Peyer's patch (tissue), 4 donors: Measurements from ENCODE around the gene FAM185A. TPM values are rescaled to one million over a fixed set of nuclear protein-coding genes. Genes with fewer than 3 reads are reported as not detected.
"Not testable (repeated sequence)": the region's sequence is repeated elsewhere in the genome, so short reads cannot be mapped to it uniquely, and the experiment has no call there.

Source experiments
- DNase-seq, 3 donors: peaks; one replicate each; pipeline ENCODE4 v3.0.0-alpha.2; 2017 to 2019
- H3K27ac ChIP-seq, 4 donors: fragments of 200-600 bp; sonication (generic); one replicate each; pipeline ENCODE4 v1.5.1; 2016 to 2019
- H3K27me3 ChIP-seq, 2 donors: fragments of 200-600 bp; sonication (generic); one replicate each; pipeline ENCODE4 v1.5.1; 2019
- H3K36me3 ChIP-seq, 3 donors: fragments of 200-600 bp; sonication (generic); one replicate each; pipeline ENCODE4 v1.5.1; 2016 to 2019
- H3K4me1 ChIP-seq, 4 donors: fragments of 200-600 bp; sonication (generic); one replicate each; pipeline ENCODE4 v1.5.1; 2016 to 2019
- H3K4me3 ChIP-seq, 4 donors: fragments of 200-600 bp; sonication (generic); 1 replicate in 3 of 4; 2 replicates in 1 of 4; pipeline ENCODE4 v1.5.1; 2016 to 2019; ENCODE audit warnings: mild to moderate bottlenecking in 1 of 4
- H3K9me3 ChIP-seq, 4 donors: fragments of 200-600 bp; sonication (generic); one replicate each; pipeline ENCODE4 v1.5.1; 2016 to 2019; ENCODE audit warnings: mild to moderate bottlenecking in 1 of 4
- POLR2A ChIP-seq, 2 donors: fragments of 450-650 bp; IDR thresholded peaks; one replicate each; pipeline ENCODE4 v1.5.1; 2017; ENCODE audit warnings: antibody characterized with exemption in 2 of 2, mild to moderate bottlenecking in 2 of 2, moderate library complexity in 2 of 2
- total RNA-seq, 4 donors: library from RNA; depleted of rRNA; stranded (reverse); fragments of >200 nt; gene quantifications; one replicate each; pipeline ENCODE4 v1.1.0, GENCODE V29; 2016
- TF ChIP-seq, protein P1 (sequence below), 6 experiments: fragments of 450-650 bp in 4 of 6; fragments of 200-600 bp in 2 of 6; sonication (generic) in 1 of 6; IDR thresholded peaks; one replicate each; pipeline ENCODE4 v1.5.1; 2017 to 2019; ENCODE audit warnings: antibody characterized with exemption in 6 of 6, mild to moderate bottlenecking in 3 of 6, moderate library complexity in 1 of 6

The FAM185A gene
- total RNA-seq, 4 donors from 2014 or later, result 14.0 to 28.9 (median 26.9) TPM

DNA sequence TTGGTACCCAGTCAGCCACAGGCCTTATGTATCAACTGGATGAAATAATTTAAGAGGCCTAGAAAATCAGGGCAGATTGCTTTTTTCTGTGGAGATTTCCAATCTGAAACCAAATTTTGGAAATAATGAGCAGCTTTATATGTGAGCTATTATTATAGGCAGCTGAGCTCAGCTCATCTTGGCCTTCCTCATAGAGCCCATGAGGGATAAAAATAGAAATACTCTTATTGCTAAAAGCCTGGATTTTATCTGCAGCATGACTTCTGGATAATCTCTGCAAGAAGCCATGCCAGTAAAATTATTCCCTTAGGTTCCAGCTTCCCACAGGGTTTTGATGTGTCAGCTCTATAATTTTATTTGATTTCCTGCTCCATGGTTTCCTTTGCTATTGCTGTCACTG is 43.0 kb downstream of the FAM185A start:
- DNase-seq, H3K27me3 ChIP-seq, H3K36me3 ChIP-seq, H3K27ac ChIP-seq, H3K9me3 ChIP-seq, H3K4me3 ChIP-seq, H3K4me1 ChIP-seq: not testable (repeated sequence)

DNA sequence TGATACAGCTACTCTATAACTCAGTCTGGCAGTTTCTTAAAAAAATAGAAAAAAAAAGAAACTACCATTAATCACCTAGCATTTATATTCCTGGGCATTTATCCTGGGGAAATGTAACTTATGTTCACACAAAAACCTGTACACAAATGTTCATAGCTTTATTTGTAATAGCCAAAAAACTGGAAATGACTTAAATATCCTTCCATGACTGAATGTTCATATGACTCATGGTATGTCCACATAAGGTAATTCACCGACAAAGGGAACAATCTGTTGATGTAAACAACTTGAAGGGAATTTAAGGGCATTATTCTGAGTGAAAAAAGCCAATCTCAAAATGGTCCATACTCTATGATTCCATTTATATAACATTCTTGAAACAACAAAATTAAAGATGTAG is 45.8 kb downstream of the FAM185A start:
- H3K4me3 ChIP-seq, H3K27ac ChIP-seq, H3K4me1 ChIP-seq, H3K9me3 ChIP-seq, H3K27me3 ChIP-seq, DNase-seq, H3K36me3 ChIP-seq: not testable (repeated sequence)

DNA sequence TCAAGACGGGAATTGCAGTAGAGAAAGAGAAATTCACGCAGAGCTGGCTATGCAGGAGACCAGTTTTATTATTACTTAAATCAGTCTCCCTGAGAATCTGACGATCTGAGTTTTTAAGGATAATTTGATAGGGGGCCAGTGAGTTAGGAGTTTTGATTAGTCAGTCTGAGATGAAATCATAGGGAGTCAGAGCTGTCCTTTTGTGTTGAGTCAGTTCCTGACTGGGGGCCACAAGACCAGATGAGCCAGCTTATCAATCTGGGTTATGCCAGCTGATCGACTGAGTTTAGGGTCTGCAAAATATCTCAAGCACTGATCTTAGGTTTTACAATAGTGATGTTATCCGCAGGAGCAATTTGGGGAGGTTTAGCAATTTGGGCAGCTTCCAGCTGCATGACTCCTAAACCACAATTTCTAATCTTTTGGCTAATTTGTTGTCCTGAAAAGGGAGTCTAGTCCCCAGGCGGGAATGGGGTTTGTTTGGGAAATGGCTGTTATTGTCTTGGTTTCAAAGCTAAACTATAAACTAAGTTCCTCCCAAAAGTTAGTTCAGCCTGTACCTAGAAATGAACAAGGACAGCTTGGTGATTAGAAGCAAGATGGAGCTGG is 47.3 kb downstream of the FAM185A start:
- not testable (repeated sequence) for H3K4me3 ChIP-seq, H3K9me3 ChIP-seq, H3K27ac ChIP-seq, H3K4me1 ChIP-seq, DNase-seq, H3K27me3 ChIP-seq, H3K36me3 ChIP-seq

DNA sequence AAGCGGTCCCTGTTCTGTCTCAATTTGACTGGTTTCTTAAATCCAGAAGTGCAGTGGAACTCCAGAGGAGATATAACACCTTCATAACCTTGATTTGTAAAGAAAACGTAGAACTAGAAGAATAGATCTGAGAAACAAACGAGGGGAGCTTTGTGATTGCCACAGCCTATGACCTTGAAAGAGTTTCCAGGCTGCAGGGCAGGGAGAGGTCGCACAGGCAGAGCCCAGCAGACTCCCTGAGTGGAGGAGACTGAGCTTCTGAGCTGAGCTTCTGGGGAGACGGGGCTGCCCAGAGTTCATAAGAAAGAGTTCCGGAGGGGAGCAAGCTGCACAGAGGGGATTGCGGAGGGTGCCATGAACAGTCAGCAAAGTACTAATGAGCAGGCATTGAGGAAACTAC is 57.8 kb downstream of the FAM185A start:
- no peaks in the 10 kb centered on the region for H3K27me3 ChIP-seq
- no peaks in the 10 kb centered on the region for H3K9me3 ChIP-seq
- H3K27ac ChIP-seq, result no peak overlapping the region
- no peak overlapping the region for H3K4me3 ChIP-seq
- no peak for TF ChIP-seq POLR2A (IDR thresholded peaks at IDR 0.05)
- TF ChIP-seq, protein P1, sequence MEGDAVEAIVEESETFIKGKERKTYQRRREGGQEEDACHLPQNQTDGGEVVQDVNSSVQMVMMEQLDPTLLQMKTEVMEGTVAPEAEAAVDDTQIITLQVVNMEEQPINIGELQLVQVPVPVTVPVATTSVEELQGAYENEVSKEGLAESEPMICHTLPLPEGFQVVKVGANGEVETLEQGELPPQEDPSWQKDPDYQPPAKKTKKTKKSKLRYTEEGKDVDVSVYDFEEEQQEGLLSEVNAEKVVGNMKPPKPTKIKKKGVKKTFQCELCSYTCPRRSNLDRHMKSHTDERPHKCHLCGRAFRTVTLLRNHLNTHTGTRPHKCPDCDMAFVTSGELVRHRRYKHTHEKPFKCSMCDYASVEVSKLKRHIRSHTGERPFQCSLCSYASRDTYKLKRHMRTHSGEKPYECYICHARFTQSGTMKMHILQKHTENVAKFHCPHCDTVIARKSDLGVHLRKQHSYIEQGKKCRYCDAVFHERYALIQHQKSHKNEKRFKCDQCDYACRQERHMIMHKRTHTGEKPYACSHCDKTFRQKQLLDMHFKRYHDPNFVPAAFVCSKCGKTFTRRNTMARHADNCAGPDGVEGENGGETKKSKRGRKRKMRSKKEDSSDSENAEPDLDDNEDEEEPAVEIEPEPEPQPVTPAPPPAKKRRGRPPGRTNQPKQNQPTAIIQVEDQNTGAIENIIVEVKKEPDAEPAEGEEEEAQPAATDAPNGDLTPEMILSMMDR (IDR thresholded peaks at IDR 0.05), result no peak
- H3K36me3 ChIP-seq, result no peaks in the 10 kb centered on the region
- DNase-seq, result no peak
- no peaks in the 10 kb centered on the region for H3K4me1 ChIP-seq

DNA sequence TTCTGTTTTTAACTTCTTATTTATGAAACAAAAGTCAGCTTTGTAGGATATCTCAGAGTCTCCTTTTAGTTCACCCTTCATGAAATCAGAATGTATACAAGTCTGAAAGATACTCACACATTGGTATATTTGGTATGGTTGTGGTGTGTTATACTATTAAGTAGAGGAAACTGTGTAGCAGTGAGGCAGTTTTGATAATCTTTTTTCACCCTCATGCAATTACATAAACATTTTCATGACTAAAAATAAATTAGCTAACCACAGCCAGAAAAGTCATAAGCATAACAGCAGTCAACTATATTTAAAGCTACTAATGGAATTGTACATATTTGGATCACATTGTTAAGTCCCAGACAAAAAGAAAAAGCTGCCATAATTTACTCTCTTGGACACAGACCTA is 62.1 kb downstream of the FAM185A start:
- H3K27me3 ChIP-seq, result no peaks in the 10 kb centered on the region
- TF ChIP-seq, protein P1 (IDR thresholded peaks at IDR 0.05), result no peak
- no peak for TF ChIP-seq POLR2A (IDR thresholded peaks at IDR 0.05)

DNA sequence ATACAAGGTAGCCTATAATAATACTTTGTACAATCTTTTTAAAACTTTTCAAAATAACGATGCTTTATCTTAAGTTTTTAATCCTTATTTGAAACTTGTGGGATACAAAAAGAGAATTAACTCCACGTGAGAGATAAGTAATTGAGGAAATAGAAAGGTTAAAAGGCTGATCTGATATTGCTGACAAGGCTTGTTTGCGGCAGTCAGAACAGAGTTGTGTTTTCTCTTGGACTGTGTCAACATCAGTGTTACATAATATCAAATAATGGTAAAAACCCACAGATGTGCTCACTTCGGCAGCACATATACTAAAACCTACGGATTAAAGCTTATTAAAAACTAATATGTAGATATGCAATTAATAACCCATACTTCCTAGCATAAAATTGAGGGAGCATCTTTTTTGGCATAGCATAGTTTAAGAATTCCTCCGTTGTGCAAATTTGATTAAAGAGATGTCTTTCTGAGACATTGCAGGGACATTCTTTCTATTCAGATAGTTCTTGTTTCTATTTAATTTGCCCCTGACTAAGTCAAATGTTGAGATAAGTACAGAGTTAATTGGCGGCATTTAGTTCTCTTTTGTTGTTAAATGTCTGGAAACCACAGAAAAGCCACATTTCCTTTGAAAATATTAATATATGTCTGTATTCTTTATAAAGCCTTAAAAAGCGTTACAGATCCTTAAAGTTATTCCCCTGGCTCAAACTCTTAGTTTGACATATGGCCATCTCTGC is 63.3 kb downstream of the FAM185A start:
- H3K27ac ChIP-seq, result no peak overlapping the region
- H3K27me3 ChIP-seq, result no peaks in the 10 kb centered on the region
- no peaks in the 10 kb centered on the region for H3K36me3 ChIP-seq
- no peak for TF ChIP-seq POLR2A (IDR thresholded peaks at IDR 0.05)
- TF ChIP-seq, protein P1 (IDR thresholded peaks at IDR 0.05), result no peak
- no peak for DNase-seq
- H3K9me3 ChIP-seq, result no peaks in the 10 kb centered on the region
- no peaks in the 10 kb centered on the region for H3K4me1 ChIP-seq
- no peak overlapping the region for H3K4me3 ChIP-seq

More for the DNA sequence above, 62.1 kb downstream of the FAM185A start:
- Histone ChIP-seq H3K4me3 (no peak overlapping the region), H3K9me3 (no peaks in the 10 kb centered on the region), H3K4me1 (no peaks in the 10 kb centered on the region), H3K27ac (no peak overlapping the region), H3K36me3 (no peaks in the 10 kb centered on the region)
- no peak for DNase-seq

DNA sequence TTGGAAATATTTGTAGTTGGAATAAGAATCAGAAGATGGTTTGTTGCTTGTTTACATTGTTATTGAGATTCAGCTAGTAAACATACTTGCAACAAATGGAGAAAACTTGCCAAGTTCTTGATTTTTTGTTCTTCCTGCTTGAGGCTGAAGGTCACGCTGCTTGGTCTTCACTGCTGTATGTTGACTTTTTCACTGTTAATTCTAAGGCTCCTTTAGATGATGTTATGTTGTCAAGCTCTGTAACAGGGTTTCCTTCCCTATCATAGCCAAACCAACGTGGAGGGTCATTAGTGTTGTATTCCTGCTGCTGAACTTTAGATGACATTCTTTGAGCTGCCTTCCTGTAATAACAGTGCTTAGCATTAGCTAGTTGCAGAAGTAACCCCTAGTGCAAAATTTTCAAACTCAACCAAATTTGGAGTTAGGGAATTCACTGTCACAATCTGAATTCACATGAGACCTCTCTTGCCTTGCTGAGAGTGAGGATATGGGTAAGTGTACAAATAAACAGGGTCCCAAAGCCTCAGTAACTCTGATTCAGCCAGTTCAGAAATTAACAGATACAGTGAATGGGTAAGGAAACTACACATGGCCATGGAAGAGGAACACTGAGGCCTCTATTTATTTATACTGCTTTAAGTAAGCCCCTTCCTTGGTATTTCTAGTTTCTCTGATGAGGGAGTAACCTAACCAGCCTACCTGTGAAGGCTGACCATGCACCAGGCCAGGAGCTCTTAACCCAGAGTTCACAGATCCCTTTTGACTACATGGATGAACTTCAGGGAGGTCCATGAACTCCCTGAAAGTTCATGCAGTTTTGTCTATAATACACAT is 64.6 kb downstream of the FAM185A start:
- H3K36me3 ChIP-seq, result no peaks in the 10 kb centered on the region
- TF ChIP-seq POLR2A (IDR thresholded peaks at IDR 0.05), result no peak
- TF ChIP-seq, protein P1 (IDR thresholded peaks at IDR 0.05), result no peak
- no peaks in the 10 kb centered on the region for H3K4me1 ChIP-seq
- H3K4me3 ChIP-seq, result no peak overlapping the region
- H3K27ac ChIP-seq, result no peak overlapping the region
- H3K27me3 ChIP-seq, result no peaks in the 10 kb centered on the region
- no peak for DNase-seq
- H3K9me3 ChIP-seq, result no peaks in the 10 kb centered on the region
